ENCODE results near the gene RGS6.

GRCh38 chr14:72567226-72567625 is 635.0 kb downstream of the RGS6 start:
- no peak for TF ChIP-seq ELK1 (IDR thresholded peaks at IDR 0.05; ENCODE audit: borderline replicate concordance, low read depth, low read length)
- TF ChIP-seq CTCF (conservative IDR thresholded peaks at IDR 0.05; ENCODE audit: low read depth, low read length), result no peak
- TF ChIP-seq POLR2A (IDR thresholded peaks at IDR 0.05; ENCODE audit: low read depth, low read length), result no peak
- no peak for TF ChIP-seq RCOR1 (IDR thresholded peaks at IDR 0.05; ENCODE audit: insufficient replicate concordance, low read length)
- TF ChIP-seq MAZ (IDR thresholded peaks at IDR 0.05; ENCODE audit: borderline replicate concordance, low read depth, low read length), result no peak
